Mesendoderm (in vitro differentiated cells): Measurements from ENCODE around the gene CORO1C. TPM values are rescaled to one million over a fixed set of nuclear protein-coding genes. Genes with fewer than 3 reads are reported as not detected.

ENCODE experiments used
- small RNA-seq: library from polyadenylated mRNA; stranded (forward); fragments of <200 nt; extraction: miRNeasy Mini kit (QIAGEN cat#:217004); gene quantifications from one replicate; pipeline ENCODE3, GENCODE V24; 2013; ENCODE audit not compliant: insufficient read depth

CORO1C gene

Small RNA genes within 50 kb of the gene (small RNA-seq; reads per million reads assigned to genes)
- gene AC087893.2, result not detected
- not detected for gene RF00019
- not detected for gene RF00561
- not detected for gene RNU7-169P
